Sigmoid colon (tissue), 7 donors: ENCODE measurements around the gene EGLN3. TPM values are rescaled to one million over a fixed set of nuclear protein-coding genes. Genes with fewer than 3 reads are reported as not detected.

Experiments
- DNase-seq: peaks from one replicate; pipeline ENCODE4 v3.0.0-alpha.2; 2019
- H3K27ac ChIP-seq, 4 donors: fragments of 200-600 bp; sonication (generic); one replicate each; pipeline ENCODE4 v1.5.1; 2016 to 2019; ENCODE audit warnings: mild to moderate bottlenecking in 1 of 4
- H3K27me3 ChIP-seq, 3 donors: fragments of 200-600 bp; sonication (generic); one replicate each; pipeline ENCODE4 v1.5.1; 2019; ENCODE audit warnings: mild to moderate bottlenecking in 1 of 3
- H3K36me3 ChIP-seq, 4 donors: fragments of 200-600 bp; sonication (generic); one replicate each; pipeline ENCODE4 v1.5.1; 2016 to 2019
- H3K4me1 ChIP-seq, 4 donors: fragments of 200-600 bp; sonication (generic); one replicate each; pipeline ENCODE4 v1.5.1; 2017 to 2019
- H3K4me3 ChIP-seq, 4 donors: fragments of 200-600 bp; sonication (generic); one replicate each; pipeline ENCODE4 v1.5.1; 2017 to 2019; ENCODE audit warnings: mild to moderate bottlenecking in 2 of 4, moderate library complexity in 1 of 4
- H3K9me3 ChIP-seq, 4 donors: fragments of 200-600 bp in 3 of 4; sonication (generic) in 3 of 4; one replicate each; pipeline versions ENCODE4 v1.5.1 to v1.6.1; 2013 to 2019
- EP300 ChIP-seq, 4 donors: sonication (generic); formaldehyde crosslinking; IDR thresholded peaks; one replicate each; pipeline ENCODE4 v1.6.1; 2017; ENCODE audit warnings: antibody characterized with exemption in 4 of 4
- POLR2A ChIP-seq, 2 donors: fragments of 450-650 bp; IDR thresholded peaks; one replicate each; pipeline ENCODE4 v1.6.1; 2016; ENCODE audit warnings: antibody characterized with exemption in 2 of 2, mild to moderate bottlenecking in 2 of 2, moderate library complexity in 2 of 2
- POLR2AphosphoS5 ChIP-seq, 4 donors: sonication (generic); formaldehyde crosslinking; IDR thresholded peaks; one replicate each; pipeline ENCODE4 v1.6.1; 2017; ENCODE audit warnings: antibody characterized with exemption in 4 of 4
- WGBS, 2 donors: extraction: QIAGEN DNeasy Blood & Tissue Kit; methylation state at CpG; one replicate each; pipeline ENCODE4 v1.1.7; 2013; 5-methylcytosine and 5-hydroxymethylcytosine counted together
- intact Hi-C: fragments of 100-400 bp; cut with DNase I; formaldehyde crosslinking; loops from one replicate; pipeline ENCODE4 v1.15.1; 2023
- polyA plus RNA-seq, 3 donors: library from polyadenylated mRNA; stranded (reverse); fragments of 200-250 nt; gene quantifications; one replicate each; pipeline ENCODE4 v1.2.3, GENCODE V29; 2013
- total RNA-seq, 4 donors: library from RNA; depleted of rRNA; stranded (reverse); fragments of >200 nt; gene quantifications; one replicate each; pipeline ENCODE4 v1.1.0, GENCODE V29; 2016
- TF ChIP-seq, protein P1 (sequence below), 4 experiments: fragments of 450-650 bp in 3 of 4; fragments of 200-600 bp in 1 of 4; IDR thresholded peaks; one replicate each; pipeline ENCODE4 v1.5.1; 2016 to 2019; ENCODE audit warnings: antibody characterized with exemption in 4 of 4, mild to moderate bottlenecking in 3 of 4, moderate library complexity in 2 of 4
- donor health status: healthy with polysubstance abuse.
- donor health status: Bipolar disorder and iron deficiency.
- donor health status: healthy.

The EGLN3 gene
- total and polyA plus RNA-seq, 7 donors = 13.0 to 69.1 (median 18.5) TPM

DNA sequence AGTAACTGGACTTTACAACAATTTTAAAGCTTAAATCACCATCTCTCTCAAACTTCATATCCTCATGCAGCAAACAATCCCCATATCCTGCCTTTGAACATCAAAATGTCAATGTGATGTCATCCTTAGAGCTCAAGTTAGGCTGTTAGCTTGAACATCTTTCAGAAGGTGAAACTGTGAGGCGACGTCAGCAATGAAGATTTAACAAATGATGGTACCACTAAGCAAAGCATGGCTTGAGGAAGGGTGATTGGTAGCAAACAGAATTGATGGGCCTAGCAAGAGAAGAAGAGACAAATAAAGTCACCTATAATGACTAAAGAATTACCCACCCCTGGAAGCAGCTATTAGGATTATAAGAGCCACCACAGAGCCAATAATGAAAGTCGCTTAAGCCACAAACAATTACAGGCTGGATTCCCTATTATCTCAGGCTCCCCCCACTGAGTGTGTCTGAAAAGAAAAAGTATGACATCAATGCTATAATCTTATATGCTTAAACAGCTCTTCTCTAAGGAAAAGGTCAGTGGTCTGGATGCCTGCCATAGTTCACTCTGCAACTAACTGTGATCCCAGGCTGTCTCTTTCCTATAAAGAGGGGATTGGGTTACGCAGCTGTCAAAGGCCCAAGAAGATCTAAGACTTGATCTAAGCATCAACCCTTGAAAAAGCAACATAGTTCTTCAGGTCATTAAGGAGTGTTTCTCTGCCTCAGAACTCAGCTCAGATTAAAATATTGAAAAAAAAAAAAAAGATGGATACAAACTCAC lies 18.1 kb downstream of the EGLN3 start:
- peaks cover 0 to 44% (median 18%) of the 10 kb centered on the region in 4 donors for H3K4me1 ChIP-seq
- WGBS, 2 donors = 88 to 91% methylated on average over 4 of the region's 4 CpGs
- peak overlapping the region in 3 of 4 donors; percentile 10 to 39 (median 30) for H3K27ac ChIP-seq
- H3K36me3 ChIP-seq = peaks cover 0 to 13% (median 2%) of the 10 kb centered on the region in 4 donors
- no peaks in the 10 kb centered on the region for H3K27me3 ChIP-seq
- DNase-seq = no peak
- intact Hi-C loops = no loop called here
- no peak for TF ChIP-seq POLR2A (IDR thresholded peaks at IDR 0.05)
- H3K9me3 ChIP-seq = no peaks in the 10 kb centered on the region
- H3K4me3 ChIP-seq = no peak overlapping the region

DNA sequence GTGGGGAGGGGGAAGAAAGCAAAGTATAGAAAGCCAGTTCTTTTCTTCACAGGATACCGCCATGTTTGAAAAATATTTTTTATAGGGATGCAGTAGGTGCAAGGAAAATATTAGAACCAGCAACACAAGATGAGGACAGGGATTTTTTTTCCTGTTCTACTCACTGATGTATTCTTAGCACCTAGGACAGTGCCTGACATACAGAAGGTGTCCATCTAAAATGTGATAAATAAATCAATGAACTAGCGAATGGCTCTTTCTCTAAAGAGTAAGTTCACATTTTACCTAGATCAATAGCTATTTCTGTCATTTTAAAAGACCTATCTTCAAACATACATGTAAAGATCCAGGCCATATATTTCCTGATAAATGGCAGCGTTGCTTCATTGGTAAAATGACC lies 18.8 kb downstream of the EGLN3 start:
- Histone ChIP-seq H3K36me3 (peaks cover 0 to 14% (median 2%) of the 10 kb centered on the region in 4 donors), H3K4me3 (no peak overlapping the region), H3K9me3 (no peaks in the 10 kb centered on the region), H3K27ac (no peak overlapping the region), H3K4me1 (peaks cover 0 to 36% (median 13%) of the 10 kb centered on the region in 4 donors), H3K27me3 (no peaks in the 10 kb centered on the region)
- intact Hi-C loops = no loop called here
- DNase-seq = no peak
- TF ChIP-seq, protein P1, sequence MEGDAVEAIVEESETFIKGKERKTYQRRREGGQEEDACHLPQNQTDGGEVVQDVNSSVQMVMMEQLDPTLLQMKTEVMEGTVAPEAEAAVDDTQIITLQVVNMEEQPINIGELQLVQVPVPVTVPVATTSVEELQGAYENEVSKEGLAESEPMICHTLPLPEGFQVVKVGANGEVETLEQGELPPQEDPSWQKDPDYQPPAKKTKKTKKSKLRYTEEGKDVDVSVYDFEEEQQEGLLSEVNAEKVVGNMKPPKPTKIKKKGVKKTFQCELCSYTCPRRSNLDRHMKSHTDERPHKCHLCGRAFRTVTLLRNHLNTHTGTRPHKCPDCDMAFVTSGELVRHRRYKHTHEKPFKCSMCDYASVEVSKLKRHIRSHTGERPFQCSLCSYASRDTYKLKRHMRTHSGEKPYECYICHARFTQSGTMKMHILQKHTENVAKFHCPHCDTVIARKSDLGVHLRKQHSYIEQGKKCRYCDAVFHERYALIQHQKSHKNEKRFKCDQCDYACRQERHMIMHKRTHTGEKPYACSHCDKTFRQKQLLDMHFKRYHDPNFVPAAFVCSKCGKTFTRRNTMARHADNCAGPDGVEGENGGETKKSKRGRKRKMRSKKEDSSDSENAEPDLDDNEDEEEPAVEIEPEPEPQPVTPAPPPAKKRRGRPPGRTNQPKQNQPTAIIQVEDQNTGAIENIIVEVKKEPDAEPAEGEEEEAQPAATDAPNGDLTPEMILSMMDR (IDR thresholded peaks at IDR 0.05) = no peak
- TF ChIP-seq POLR2A (IDR thresholded peaks at IDR 0.05) (no peak), EP300 (IDR thresholded peaks at IDR 0.05) (no peak), POLR2AphosphoS5 (IDR thresholded peaks at IDR 0.05) (no peak)
- WGBS, 2 donors = 95 to 97% methylated on average over 3 of the region's 3 CpGs

DNA sequence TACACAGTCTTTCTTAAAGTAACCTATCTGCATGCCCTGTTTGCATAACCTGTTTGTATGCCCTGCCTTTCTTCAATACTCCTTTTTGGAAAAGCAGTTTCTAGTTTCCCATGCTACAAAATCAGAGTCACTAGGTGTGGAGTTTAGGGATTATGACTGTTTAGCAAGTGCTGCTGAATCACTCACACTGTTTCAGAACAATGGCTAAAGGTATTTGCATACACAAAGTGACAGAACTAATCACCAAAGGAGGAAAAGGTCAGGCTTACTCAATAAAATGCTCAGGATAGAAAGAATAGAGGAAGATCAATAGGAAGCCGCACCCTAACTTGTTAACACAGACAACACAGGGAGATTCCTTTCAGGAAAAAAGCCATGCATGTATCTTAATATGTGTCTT lies 19.4 kb downstream of the EGLN3 start:
- H3K9me3 ChIP-seq = no peaks in the 10 kb centered on the region
- peaks cover 0 to 16% (median 2%) of the 10 kb centered on the region in 4 donors for H3K36me3 ChIP-seq
- H3K27ac ChIP-seq = no peak overlapping the region
- intact Hi-C loops = no loop called here
- no peak for DNase-seq
- WGBS, 2 donors = 95 to 98% methylated on average over 1 of the region's 1 CpG
- H3K4me3 ChIP-seq = no peak overlapping the region
- no peaks in the 10 kb centered on the region for H3K27me3 ChIP-seq
- TF ChIP-seq POLR2A (IDR thresholded peaks at IDR 0.05) (no peak), POLR2AphosphoS5 (IDR thresholded peaks at IDR 0.05) (no peak), EP300 (IDR thresholded peaks at IDR 0.05) (no peak)
- TF ChIP-seq, protein P1 (IDR thresholded peaks at IDR 0.05) = no peak
- H3K4me1 ChIP-seq = peaks cover 0 to 32% (median 12%) of the 10 kb centered on the region in 4 donors

DNA sequence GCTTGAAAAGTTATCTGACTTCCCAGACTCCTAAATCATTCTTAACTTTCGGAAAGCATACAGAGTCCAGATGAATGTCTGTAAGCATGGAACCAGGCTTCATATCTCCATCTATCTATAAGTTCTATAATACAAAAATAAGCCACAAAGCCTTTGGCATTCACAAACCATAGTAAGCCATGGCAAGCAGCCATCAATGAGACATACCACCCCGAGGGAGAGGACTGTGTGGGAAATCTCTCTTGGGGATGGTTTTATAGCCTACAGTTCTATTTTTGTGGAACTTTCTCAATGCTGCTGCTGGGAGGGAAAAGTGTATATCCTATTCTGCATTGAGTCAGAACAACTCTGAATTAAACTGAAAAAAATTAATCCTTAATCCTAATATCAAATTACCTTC lies 20.4 kb downstream of the EGLN3 start:
- Histone ChIP-seq H3K27ac (no peak overlapping the region), H3K27me3 (no peaks in the 10 kb centered on the region), H3K4me3 (no peak overlapping the region), H3K36me3 (peaks cover 0 to 24% (median 2%) of the 10 kb centered on the region in 4 donors), H3K4me1 (peaks cover 0 to 32% (median 12%) of the 10 kb centered on the region in 4 donors), H3K9me3 (no peaks in the 10 kb centered on the region)
- no peak for DNase-seq
- TF ChIP-seq POLR2AphosphoS5 (IDR thresholded peaks at IDR 0.05) (no peak), POLR2A (IDR thresholded peaks at IDR 0.05) (no peak), EP300 (IDR thresholded peaks at IDR 0.05) (no peak)
- TF ChIP-seq, protein P1 (IDR thresholded peaks at IDR 0.05) = no peak
- WGBS, 2 donors = 67 to 70% methylated on average over 2 of the region's 2 CpGs
- intact Hi-C loops = no loop called here

DNA sequence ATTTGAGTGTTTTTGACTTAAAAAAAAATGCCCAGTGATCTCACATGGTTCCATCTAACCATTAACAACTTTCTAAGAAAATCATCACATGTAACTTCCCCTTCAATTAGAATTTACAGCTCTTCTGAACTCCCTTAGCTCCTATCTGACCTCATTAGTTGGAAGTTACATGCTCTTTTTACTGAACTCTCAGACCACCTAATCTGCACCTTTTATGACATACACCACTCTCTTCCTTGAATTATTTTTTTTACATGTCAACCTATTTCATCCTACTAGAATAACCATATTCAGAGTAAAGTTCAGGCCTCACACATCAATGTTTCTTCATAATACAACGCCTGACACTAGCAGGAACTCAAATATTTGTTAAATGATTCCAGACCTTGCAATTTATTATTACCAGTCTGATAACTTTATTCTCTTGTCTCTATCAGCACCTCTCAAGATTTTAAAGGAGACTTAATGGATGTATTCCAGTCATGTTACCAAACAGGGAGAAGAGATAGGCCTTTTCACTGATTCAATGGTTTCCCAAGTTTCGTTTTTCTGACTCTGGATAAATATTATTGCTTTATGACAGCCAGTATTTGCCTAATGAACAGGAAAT lies 21.0 kb downstream of the EGLN3 start:
- Histone ChIP-seq H3K36me3 (peaks cover 0 to 29% (median 2%) of the 10 kb centered on the region in 4 donors), H3K9me3 (no peaks in the 10 kb centered on the region), H3K27me3 (no peaks in the 10 kb centered on the region), H3K4me1 (peaks cover 0 to 32% (median 12%) of the 10 kb centered on the region in 4 donors), H3K4me3 (no peak overlapping the region), H3K27ac (no peak overlapping the region)
- 52 to 65% methylated on average over 2 of the region's 2 CpGs for WGBS, 2 donors
- intact Hi-C loops = no loop called here
- no peak for TF ChIP-seq EP300 (IDR thresholded peaks at IDR 0.05)
- no peak for TF ChIP-seq POLR2A (IDR thresholded peaks at IDR 0.05)
- no peak for TF ChIP-seq POLR2AphosphoS5 (IDR thresholded peaks at IDR 0.05)
- TF ChIP-seq, protein P1 (IDR thresholded peaks at IDR 0.05) = no peak
- DNase-seq = no peak
